Activated T-cell treated with anti-CD3 and anti-CD28 coated beads for 1 hour (primary cell): ENCODE measurements around the gene TAOK3.
A peak's percentile ranks its signal among the peaks of the same experiment; 100 is the strongest.
"Not testable (repeated sequence)": the region's sequence is repeated elsewhere in the genome, so short reads cannot be mapped to it uniquely, and the experiment has no call there.

Source experiments
- DNase-seq: peaks from one replicate; pipeline ENCODE4 v3.0.0-alpha.2; 2020; ENCODE audit warnings: low read depth

The TAOK3 gene

DNA sequence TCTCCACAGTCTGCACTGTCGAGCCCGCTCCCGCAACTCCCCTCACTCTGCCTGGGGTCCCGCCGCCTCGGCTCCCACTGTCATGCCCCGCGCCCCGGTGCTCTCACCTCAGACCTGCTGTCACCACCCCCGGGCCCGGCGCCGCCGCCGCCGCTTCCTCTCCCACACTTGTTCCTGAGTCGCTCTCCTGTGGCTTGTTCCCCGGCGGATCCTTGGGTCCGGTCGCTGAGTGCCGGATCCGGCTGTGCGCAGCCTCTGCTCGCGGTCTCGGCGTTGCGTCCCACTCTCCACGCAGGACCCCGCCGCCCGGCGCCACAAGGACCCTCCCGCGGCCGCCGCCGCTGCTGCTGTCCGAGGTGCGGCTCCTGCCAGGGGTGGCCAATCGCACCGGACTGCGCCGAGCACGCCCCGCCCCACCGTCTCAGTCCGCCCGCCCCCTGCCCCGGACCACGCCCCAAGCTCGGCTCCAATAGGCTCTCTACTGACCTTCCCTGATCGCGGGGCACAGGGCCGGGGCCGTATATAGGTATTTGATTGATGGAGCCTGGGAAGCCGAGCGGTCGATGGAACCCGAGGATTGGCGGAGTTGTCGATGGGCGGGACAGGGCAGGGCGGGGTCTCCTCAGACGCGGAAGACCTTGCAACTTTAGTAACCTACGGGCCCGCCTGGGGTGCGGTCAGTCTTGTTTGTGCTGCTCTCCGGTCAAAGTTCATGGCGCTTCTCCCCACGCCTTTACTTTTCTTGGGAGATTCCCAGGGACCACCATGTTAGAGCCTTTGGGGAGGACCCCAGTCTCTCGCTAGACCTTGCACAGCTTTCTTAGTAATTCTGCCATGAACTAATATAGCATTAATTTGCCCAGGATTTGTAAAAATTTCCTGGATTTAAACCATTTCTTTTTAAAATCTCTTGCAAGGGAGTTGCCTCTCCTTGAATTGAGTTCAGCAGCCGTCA is at the start of gene TAOK3:
TAOK3 (minus strand) TSS at position 367 of the 955 bp plus-strand sequence. CDS start 117,340 bp downstream, outside the sequence.
- DNase-seq = peak; percentile 95

DNA sequence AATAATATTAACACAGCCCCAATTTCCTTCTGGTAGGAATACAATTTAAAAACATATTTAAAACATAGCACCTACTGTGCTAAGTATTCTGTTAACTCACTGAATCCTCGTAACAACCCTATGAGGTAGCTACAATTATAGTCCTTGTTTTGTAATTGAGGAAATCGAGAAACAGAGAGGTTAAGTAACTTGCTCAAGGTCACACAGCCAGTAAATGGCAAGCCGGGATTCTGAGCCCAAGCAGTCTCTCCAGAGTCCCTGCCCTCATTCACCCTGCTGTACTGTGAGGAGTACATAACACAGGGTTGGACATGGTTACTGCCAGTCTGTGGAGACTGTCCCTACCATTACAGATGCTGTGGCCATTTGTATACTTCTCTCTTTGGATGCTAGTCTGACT is 48.0 kb upstream of the TAOK3 start:
- DNase-seq = no peak

DNA sequence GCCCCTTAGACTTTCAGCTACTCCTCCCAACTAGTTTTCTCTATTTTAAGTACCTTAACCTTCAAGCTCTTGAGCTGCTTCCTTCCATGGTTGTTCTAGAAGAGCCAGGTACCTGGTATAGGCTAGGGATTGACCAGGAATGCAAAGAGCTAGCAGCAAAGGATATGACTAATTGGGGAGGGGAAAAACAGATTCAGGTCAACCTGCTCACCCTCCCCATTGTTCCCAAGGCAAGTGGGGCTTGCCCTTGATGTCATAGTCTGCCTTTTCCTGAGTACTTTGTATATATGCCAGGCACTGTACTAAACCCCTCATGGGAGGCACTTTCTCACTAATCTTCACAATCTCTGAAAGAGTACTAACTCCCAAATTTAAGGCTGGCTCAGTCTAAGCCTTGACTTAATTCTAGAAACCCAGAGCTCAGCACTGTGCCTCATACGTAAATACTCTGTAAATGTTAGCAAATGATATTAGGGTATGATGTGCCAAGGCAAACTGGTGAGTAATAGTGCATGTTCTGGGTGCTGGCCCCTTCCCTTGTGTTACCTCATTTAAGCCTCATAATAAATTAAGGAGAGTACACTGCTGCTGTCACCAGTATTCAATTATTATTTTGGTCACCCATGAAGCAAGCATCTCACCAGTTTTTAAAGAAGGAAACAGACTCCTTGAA is 45.8 kb upstream of the TAOK3 start:
- DNase-seq = no peak

DNA sequence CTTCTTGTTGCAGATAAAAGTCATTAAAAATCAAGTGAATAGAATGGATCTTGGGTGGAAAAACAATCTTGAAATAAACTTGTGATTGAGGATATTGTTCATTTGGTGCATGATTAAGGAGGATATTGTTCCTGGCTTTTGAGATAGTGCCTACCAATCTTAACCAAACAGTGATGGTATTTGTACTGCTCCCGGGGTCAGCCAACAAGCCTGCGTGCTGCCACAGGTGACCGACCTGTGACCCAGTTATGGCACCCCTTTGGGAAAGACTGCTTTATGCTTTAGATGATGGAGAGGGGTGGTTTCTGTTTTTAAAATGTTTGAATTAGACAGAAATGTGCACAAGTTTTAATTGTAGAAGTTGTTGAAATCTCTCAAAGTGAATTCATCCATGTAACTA is 45.2 kb upstream of the TAOK3 start:
- DNase-seq = no peak

DNA sequence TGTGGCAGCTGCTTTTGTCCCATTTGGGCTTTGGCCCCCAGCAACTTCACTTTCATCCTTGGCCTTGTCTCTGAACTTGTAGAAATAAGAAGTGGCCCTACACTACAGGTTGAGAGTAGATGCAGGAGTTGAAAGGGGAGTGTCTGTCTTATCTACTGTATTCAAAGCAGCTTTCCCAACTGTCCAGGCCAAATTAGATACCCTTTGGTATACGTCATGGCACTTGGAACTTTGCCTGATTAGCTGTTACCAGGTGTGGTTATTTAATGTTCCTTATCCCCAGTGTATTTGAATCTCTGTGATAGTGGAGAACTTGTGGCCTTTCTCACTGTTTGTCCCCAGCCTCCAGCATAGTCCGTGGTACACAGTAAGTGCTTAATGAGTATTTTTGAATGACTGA is 37.1 kb upstream of the TAOK3 start:
- no peak for DNase-seq

GRCh38 chr12:118408241-118408640 is 35.5 kb upstream of the TAOK3 start:
- not testable (repeated sequence) for DNase-seq

- DNase-seq = peak; percentile 45
Measured at GRCh38 chr12:118404876-118405521, 32.3 kb upstream of the TAOK3 start.

GRCh38 chr12:118402251-118402650 is 29.5 kb upstream of the TAOK3 start:
- no peak for DNase-seq

DNA sequence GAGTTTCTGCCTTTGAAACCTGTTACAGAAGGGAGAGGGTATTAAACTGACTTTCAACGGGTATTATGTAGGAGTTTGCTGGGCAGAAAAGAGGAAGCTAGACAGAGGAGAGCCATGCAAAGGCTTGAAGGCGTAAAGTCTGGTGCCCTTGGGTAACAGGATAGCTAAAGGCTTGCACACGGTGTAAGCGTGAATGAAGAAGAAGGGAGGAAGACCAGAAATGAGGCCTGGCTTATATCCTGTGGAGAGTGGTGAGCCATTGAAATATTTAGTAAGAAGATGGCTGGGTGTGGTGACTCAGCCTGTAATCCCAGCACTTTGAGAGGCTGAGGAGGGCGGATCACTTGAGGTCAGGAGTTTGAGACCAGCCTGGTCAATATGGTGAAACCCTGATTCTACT is 26.2 kb upstream of the TAOK3 start:
- no peak for DNase-seq

DNA sequence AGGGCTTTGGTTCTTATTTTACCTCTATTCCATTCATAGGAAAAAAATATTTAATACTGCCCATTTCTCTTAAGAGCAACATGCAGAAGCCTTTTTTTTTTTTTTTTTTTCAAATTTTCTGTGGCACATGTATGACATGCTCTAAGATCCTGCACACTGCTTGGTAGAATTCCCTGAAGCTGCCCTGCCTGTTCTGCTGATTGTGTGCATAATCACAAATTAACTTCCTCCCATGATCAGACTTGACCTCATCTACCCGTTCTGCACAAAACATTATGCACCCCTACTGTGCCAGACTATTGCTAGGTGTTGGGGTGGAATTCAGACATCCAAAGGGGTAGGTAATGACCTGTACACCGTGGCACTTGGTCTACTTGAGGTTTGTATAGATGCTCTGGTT is 25.8 kb upstream of the TAOK3 start:
- no peak for DNase-seq

DNA sequence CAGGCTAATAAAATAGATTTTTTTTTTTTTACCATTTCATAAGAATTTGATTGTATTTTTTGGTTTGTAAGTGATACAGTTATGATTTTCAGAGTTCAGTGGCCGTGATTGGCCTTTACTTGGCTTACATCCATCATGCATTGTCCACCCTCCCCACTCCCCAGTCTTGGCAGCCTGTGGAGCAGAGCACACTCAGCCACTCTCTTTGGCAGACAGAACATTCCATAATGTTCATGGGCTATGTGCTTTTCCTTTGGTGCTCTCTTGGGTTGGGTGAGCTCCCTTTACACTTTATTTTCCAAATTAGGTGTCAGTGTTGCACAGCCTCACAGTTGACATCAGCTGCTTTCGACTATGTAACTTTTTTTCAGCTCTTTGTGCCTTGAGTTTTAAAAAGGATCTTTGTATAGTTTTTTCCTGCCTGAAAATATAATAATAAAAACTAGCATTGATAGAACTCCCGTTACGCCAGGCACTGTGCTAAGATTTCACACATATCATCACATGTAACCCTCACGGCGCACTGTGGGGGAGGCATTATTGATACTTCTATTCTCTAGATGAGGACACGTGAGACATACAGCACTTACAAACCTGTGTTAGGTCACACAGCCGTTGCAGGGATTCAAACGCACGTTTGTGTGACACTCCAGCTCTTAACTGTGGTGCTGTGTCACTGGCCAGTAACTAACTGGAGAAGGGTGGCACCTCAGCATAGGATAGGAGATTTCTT is 25.2 kb upstream of the TAOK3 start:
- no peak for DNase-seq

DNA sequence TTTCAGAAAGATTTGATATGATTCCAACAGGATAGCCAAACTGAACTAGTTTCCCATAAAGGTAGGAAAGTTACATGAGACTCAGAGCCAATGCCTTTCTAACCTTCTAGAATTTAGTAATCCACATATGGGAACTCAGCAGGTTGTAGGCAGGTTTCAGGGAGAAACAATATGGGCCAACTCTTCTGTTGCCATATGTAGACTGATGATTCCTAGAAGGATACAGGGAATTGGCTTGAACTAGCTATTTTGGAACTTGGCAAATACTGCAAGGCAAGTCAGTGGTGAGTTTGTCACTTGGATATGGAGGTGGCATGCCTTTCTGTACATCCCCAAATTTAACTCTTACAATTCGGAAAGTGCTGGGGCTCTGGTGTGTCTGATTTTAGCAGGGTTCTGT is 19.1 kb upstream of the TAOK3 start:
- no peak for DNase-seq

GRCh38 chr12:118391424-118391823 is 18.7 kb upstream of the TAOK3 start:
- no peak for DNase-seq

DNA sequence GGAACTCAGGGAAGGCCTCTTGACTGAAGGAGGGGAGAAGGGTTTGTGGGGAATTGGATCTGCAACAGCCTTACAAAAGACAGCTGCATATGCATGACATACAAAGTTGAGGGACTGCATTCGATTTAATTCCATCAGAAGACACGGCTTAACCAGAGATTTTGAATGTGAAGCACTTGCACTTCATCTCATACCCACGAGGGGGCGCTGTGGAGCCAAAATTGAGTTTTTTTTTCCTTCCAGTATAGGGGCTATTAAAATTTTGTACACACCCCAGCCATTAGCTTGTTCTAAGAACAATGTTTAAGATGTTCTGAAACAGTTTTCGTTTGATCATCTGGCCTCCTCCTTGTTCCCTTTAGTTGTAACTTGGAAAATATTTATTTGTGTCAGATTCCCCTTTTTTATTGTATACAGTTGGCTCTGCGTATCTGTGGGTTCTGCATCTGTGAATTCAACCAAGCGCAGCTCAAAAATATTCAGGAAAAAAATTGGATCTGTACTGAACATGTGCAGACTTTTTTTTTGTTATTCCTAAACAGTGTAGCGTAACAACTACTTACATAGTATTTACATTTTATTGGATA is 5.3 kb upstream of the TAOK3 start:
- peak; percentile 73 for DNase-seq

- DNase-seq = no peak
Measured at GRCh38 chr12:118377021-118377883, 4.5 kb upstream of the TAOK3 start.

DNA sequence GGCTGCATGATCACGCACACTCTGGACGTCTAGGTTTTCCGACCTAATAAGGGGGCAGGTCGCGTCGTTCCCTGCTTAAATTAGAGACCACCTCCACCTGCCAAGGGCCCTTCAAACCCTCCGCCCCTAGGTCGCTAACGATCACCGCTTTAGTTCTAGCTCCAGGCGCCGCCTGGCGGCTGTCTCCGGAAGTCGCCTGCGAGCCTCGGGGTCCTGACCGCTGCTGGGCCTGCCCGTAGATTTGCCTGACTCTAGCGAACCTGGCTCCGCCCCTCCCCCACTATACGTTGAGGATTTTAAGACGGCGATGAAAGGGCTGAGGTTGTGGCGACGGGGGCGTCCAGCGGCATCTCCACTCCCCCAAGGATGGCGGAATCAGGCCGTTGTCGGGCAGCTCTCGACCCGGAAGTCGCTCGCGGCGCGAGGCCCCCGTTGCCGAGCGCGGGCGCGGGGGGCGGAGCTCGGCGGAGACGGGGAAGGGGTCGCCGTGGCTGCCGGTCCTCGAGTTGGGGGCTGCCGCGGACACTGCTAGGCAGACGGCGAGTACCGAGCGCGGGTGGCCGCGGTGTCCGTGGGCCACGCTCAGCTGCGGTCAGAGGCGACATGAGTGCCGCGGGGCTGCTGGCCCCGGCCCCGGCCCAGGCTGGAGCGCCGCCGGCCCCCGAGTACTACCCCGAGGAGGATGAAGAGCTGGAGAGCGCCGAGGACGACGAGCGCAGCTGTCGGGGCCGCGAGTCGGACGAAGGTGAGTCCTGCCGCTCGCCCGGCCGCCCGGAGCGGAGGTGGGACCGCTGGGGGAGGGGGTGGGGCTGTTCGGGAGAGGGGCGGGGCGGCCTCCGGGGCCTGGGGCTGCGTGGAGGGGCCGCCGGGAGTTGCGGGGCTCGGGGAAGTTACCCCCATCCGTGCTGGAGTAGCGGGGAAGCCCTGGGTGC is 3.6 kb upstream of the TAOK3 start, which contains the start of gene SUDS3:
SUDS3 (plus strand) TSS at position 467 of the 932 bp plus-strand sequence; CDS start at position 604, 137 bp downstream.
- DNase-seq = peak; percentile 93

GRCh38 chr12:118375348-118375747 is 2.6 kb upstream of the TAOK3 start:
- no peak for DNase-seq

- DNase-seq = no peak
Measured at GRCh38 chr12:118374909-118375308, 2.2 kb upstream of the TAOK3 start.

DNA sequence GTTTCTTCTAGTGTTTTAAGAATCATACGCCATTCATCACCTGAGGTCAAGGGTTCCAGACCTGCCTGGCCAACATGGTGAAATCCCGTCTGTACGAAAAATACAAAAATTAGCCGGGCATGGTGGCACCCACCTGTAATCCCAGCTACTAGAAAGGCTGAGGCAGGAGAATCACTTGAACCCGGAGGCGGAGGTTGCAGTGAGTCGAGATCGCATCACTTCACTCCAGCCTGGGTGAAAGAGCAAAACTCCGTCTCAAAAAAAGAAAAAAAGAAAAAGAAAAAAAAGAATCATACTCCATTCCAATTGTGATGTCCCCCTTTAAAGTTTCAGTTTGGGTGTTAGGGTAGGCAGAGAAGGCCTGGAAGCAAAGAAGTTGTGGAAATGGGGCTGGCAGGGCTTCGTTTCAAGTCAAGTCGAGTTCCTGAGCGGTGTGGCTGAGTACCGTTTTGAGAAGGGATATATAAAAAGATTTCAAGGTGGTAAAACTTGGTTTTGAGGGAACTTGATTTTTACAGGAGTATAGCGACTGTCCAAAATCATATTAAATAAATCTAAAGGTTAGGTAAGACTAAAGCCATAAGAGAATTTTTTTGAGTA is 1.5 kb upstream of the TAOK3 start:
- no peak for DNase-seq
